AG04450 (cell line): Measurements from ENCODE around the gene DGKI. TPM values are rescaled to one million over a fixed set of nuclear protein-coding genes. Genes with fewer than 3 reads are reported as not detected.

ENCODE experiments used
- CTCF ChIA-PET: fragments of 300-600, 350-600 bp; formaldehyde crosslinking; extraction: SDS; loops from one replicate; lab custom pipeline; 2022; ENCODE audit warnings: antibody characterized with exemption, inconsistent platforms; lab: Charles Lee
- POLR2A ChIA-PET: fragments of 350-600 bp; formaldehyde crosslinking; extraction: SDS; loops from one replicate; lab custom pipeline; 2021; ENCODE audit warnings: antibody characterized with exemption, inconsistent platforms; lab: Yijun Ruan, JAX
- DNase-seq: peaks from one replicate; pipeline ENCODE4 v3.0.0-alpha.2; 2011; ENCODE audit warnings: low read depth, low spot score
- H3K27ac ChIP-seq: one replicate; pipeline ENCODE4 v1.5.1; 2012; ENCODE audit warnings: low read depth, low read length, control low read depth
- H3K27me3 ChIP-seq: one replicate; pipeline ENCODE4 v1.6.0; 2012; ENCODE audit warnings: low read length; ENCODE audit not compliant: control insufficient read depth, insufficient read depth
- H3K4me3 ChIP-seq: 2 replicates; pipeline ENCODE4 v1.5.1; 2011; ENCODE audit warnings: mild to moderate bottlenecking, low read depth, low read length, control low read depth
- H3K9me3 ChIP-seq: 2 replicates; pipeline ENCODE4 v1.5.1; 2012; ENCODE audit warnings: low read length; ENCODE audit not compliant: control insufficient read depth, insufficient read depth
- CTCF ChIP-seq: IDR thresholded peaks from 2 replicates; pipeline ENCODE4 v1.5.1; 2011; ENCODE audit warnings: low read depth, low read length, control low read depth, inconsistent platforms
- polyA plus RNA-seq: library from polyadenylated mRNA; depleted of rRNA; stranded (reverse); fragments of >200 nt; gene quantifications from 2 replicates; pipeline ENCODE4 v1.2.3, GENCODE V29; 2011

Gene DGKI
- polyA plus RNA-seq, 1 experiment, result 3.1 TPM

- no peak for TF ChIP-seq CTCF
- DNase-seq, result no peak
- CTCF ChIA-PET, result no interaction called here
Observed at GRCh38 chr7:137813541-137813940, 33.2 kb downstream of the DGKI start.

GRCh38 chr7:137810248-137810647 is 36.5 kb downstream of the DGKI start:
- Histone ChIP-seq H3K27me3 (no peaks in the 10 kb centered on the region), H3K4me3 (no peak overlapping the region), H3K27ac (no peak overlapping the region), H3K9me3 (no peaks in the 10 kb centered on the region)
- TF ChIP-seq CTCF, result no peak
- ChIA-PET POLR2A (no interaction called here), CTCF (interaction anchor here (1.7 kb wide), 1 partner anchor 154 kb away, joined by 10 read pairs; no protein-coding TSS in a partner anchor)
- no peak for DNase-seq

More at GRCh38 chr7:137813541-137813940, 33.2 kb downstream of the DGKI start:
- no peaks in the 10 kb centered on the region for H3K9me3 ChIP-seq
- no peak overlapping the region for H3K4me3 ChIP-seq
- no peaks in the 10 kb centered on the region for H3K27me3 ChIP-seq
- POLR2A ChIA-PET, result no interaction called here
- H3K27ac ChIP-seq, result no peak overlapping the region

DNA sequence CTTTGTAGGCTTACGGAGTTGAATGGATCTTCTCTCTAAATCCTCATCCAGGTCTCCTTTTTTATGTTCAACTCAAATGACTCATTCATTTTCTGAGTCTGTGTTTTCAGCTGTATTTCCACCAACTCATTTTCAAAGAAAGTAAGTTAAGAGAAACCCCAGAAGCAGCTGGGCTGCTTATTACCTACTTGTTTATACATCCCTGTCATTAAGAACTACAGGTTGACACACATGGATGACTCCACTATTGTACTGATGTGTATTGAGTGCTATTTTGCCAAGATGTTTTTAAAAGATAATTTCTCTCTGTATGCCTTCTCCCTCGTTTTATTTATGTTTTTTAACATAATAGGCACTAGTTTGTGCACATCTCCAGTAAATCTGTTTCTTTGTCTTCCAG is 41.9 kb downstream of the DGKI start:
- no peak for TF ChIP-seq CTCF
- Histone ChIP-seq H3K9me3 (no peaks in the 10 kb centered on the region), H3K4me3 (no peak overlapping the region), H3K27me3 (no peaks in the 10 kb centered on the region), H3K27ac (no peak overlapping the region)
- ChIA-PET POLR2A (no interaction called here), CTCF (interaction anchor here (0.6 to 1.7 kb wide), 3 partner anchors 148 to 871 kb away, joined by 3 to 4 read pairs (median 4); no protein-coding TSS in a partner anchor)
- DNase-seq, result no peak

DNA sequence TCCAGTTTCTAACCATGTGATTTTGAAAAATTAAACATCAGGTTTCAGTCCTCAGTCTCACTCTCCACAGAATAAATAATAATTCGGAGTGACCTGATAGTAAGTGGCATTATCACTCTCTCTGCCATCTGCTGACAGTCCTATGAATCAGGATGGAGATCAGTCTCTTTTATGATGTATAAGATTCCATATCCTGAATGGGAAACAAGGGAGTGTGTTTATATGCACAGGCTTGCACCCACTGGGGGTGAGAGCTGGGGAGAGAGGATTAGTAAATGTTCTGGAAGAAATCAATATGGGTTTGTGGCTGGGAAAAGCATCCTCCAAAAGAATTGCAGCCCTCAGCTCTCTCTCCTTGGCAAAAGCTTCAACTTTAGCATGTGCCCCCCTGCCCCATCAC is 45.3 kb downstream of the DGKI start:
- Histone ChIP-seq H3K9me3 (no peaks in the 10 kb centered on the region), H3K27ac (no peak overlapping the region), H3K4me3 (no peak overlapping the region), H3K27me3 (no peaks in the 10 kb centered on the region)
- no peak for DNase-seq
- ChIA-PET CTCF (interaction anchor here (0.8 to 1.0 kb wide), 2 partner anchors 45 to 145 kb away, joined by 3 read pairs; no protein-coding TSS in a partner anchor), POLR2A (no interaction called here)
- TF ChIP-seq CTCF, result no peak

DNA sequence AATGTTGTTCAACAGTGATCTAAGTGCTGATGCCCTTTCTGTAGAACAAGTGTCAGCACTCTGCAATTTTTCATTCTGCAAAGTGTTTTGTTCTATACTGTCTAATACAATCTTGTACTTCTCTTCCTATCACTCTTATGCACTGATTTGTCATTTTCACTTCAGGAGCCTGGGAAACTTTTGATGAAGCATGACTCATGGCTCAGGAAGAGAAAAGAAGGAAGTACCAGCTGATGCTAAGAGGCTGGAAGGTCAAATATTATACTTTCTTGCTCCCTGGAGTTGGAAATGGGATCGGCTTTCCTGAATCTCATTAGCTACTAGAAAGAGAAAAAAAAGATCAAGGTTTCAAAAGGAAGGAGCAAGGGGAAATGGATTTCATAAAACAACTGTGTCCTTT is 45.8 kb downstream of the DGKI start:
- ChIA-PET POLR2A (no interaction called here), CTCF (interaction anchor here (0.6 to 1.0 kb wide), 3 partner anchors 10 to 144 kb away, joined by 3 read pairs; no protein-coding TSS in a partner anchor)
- Histone ChIP-seq H3K27me3 (no peaks in the 10 kb centered on the region), H3K4me3 (no peak overlapping the region), H3K9me3 (no peaks in the 10 kb centered on the region), H3K27ac (no peak overlapping the region)
- DNase-seq, result no peak
- TF ChIP-seq CTCF, result no peak
